Measurements from ENCODE around the gene BUD31.
"Not testable (repeated sequence)": the region's sequence is repeated elsewhere in the genome, so short reads cannot be mapped to it uniquely, and the experiment has no call there.

The BUD31 gene

GRCh38 chr7:99431756-99432540 is 23.2 kb downstream of the BUD31 start:
- H3K9ac ChIP-seq (ENCODE audit: low read depth in 1 of 2, low read length in 2 of 2); H3K4me1 ChIP-seq (ENCODE audit: control insufficient read depth in 1 of 2, insufficient read depth in 2 of 2, low read length in 2 of 2); H3K4me3 ChIP-seq (ENCODE audit: low read depth in 1 of 2, low read length in 2 of 2); H3K9me3 ChIP-seq (ENCODE audit: control insufficient read depth in 1 of 2, low read length in 2 of 2); H3K27me3 ChIP-seq (ENCODE audit: control insufficient read depth in 1 of 2, insufficient read depth in 2 of 2, low read length in 2 of 2); H3K27ac ChIP-seq (ENCODE audit: low read depth, low read length): not testable (repeated sequence)
- peaks cover 14 to 55% of the 10 kb centered on the region in 2 donors for H3K36me3 ChIP-seq (ENCODE audit: control insufficient read depth in 1 of 2, insufficient read depth in 2 of 2, low read length in 2 of 2)

GRCh38 chr7:99433158-99433557 is 24.4 kb downstream of the BUD31 start:
- peaks cover 0 to 7% of the 10 kb centered on the region in 2 donors for H3K4me1 ChIP-seq (ENCODE audit: control insufficient read depth in 1 of 2, insufficient read depth in 2 of 2, low read length in 2 of 2)
- H3K9ac ChIP-seq (ENCODE audit: low read depth in 1 of 2, low read length in 2 of 2): no peak overlapping the region
- no peak overlapping the region for H3K27ac ChIP-seq (ENCODE audit: low read depth, low read length)
- no peaks in the 10 kb centered on the region for H3K9me3 ChIP-seq (ENCODE audit: control insufficient read depth in 1 of 2, low read length in 2 of 2)
- H3K4me3 ChIP-seq (ENCODE audit: low read depth in 1 of 2, low read length in 2 of 2): no peak overlapping the region
- no peaks in the 10 kb centered on the region for H3K27me3 ChIP-seq (ENCODE audit: control insufficient read depth in 1 of 2, insufficient read depth in 2 of 2, low read length in 2 of 2)
- H3K36me3 ChIP-seq (ENCODE audit: control insufficient read depth in 1 of 2, insufficient read depth in 2 of 2, low read length in 2 of 2): peaks cover 14 to 55% of the 10 kb centered on the region in 2 donors

- Histone ChIP-seq H3K4me1 (ENCODE audit: control insufficient read depth in 1 of 2, insufficient read depth in 2 of 2, low read length in 2 of 2) (peaks cover 9 to 19% of the 10 kb centered on the region in 2 donors), H3K27me3 (ENCODE audit: control insufficient read depth in 1 of 2, insufficient read depth in 2 of 2, low read length in 2 of 2) (no peaks in the 10 kb centered on the region), H3K9me3 (ENCODE audit: control insufficient read depth in 1 of 2, low read length in 2 of 2) (no peaks in the 10 kb centered on the region), H3K27ac (ENCODE audit: low read depth, low read length) (peak overlapping the region; percentile 47), H3K9ac (ENCODE audit: low read depth in 1 of 2, low read length in 2 of 2) (peak overlapping the region; percentile 69 to 87), H3K36me3 (ENCODE audit: control insufficient read depth in 1 of 2, insufficient read depth in 2 of 2, low read length in 2 of 2) (peaks cover 2 to 20% of the 10 kb centered on the region in 2 donors), H3K4me3 (ENCODE audit: low read depth in 1 of 2, low read length in 2 of 2) (peak overlapping the region; percentile 76 to 95)
These were observed 29.3 kb downstream of the BUD31 start for GRCh38 chr7:99437946-99438572.

- Histone ChIP-seq H3K9ac (ENCODE audit: low read depth in 1 of 2, low read length in 2 of 2) (peak within 1 kb of the TSS; percentile 69 to 87), H3K27ac (ENCODE audit: low read depth, low read length) (peak within 1 kb of the TSS; percentile 47), H3K4me1 (ENCODE audit: control insufficient read depth in 1 of 2, insufficient read depth in 2 of 2, low read length in 2 of 2) (peaks cover 9 to 19% of the 10 kb centered on the region in 2 donors), H3K36me3 (ENCODE audit: control insufficient read depth in 1 of 2, insufficient read depth in 2 of 2, low read length in 2 of 2) (peaks cover 2 to 12% of the 10 kb centered on the region in 2 donors), H3K27me3 (ENCODE audit: control insufficient read depth in 1 of 2, insufficient read depth in 2 of 2, low read length in 2 of 2) (no peaks in the 10 kb centered on the region), H3K4me3 (ENCODE audit: low read depth in 1 of 2, low read length in 2 of 2) (peak within 1 kb of the TSS; percentile 76 to 95), H3K9me3 (ENCODE audit: control insufficient read depth in 1 of 2, low read length in 2 of 2) (no peaks in the 10 kb centered on the region)
These were observed 30.1 kb downstream of the BUD31 start, which contains the start of the genes CPSF4 and PTCD1 for GRCh38 chr7:99438573-99439480. Gene CPSF4, plus strand, starts transcription at chr7:99438943. Its CDS starts 140 bp downstream, at chr7:99439083. Gene PTCD1, minus strand, starts transcription at chr7:99438798. Its CDS starts 3,556 bp downstream, at chr7:99435242.

- H3K4me1 ChIP-seq (ENCODE audit: control insufficient read depth in 1 of 2, insufficient read depth in 2 of 2, low read length in 2 of 2): peaks cover 9 to 19% of the 10 kb centered on the region in 2 donors
These were observed 31.4 kb downstream of the BUD31 start for GRCh38 chr7:99440195-99440594.

GRCh38 chr7:99446096-99446495 is 37.3 kb downstream of the BUD31 start:
- no peak overlapping the region for H3K4me3 ChIP-seq (ENCODE audit: low read depth in 1 of 2, low read length in 2 of 2)
- no peaks in the 10 kb centered on the region for H3K27me3 ChIP-seq (ENCODE audit: control insufficient read depth in 1 of 2, insufficient read depth in 2 of 2, low read length in 2 of 2)
- peaks cover 25 to 58% of the 10 kb centered on the region in 2 donors for H3K36me3 ChIP-seq (ENCODE audit: control insufficient read depth in 1 of 2, insufficient read depth in 2 of 2, low read length in 2 of 2)
- no peaks in the 10 kb centered on the region for H3K4me1 ChIP-seq (ENCODE audit: control insufficient read depth in 1 of 2, insufficient read depth in 2 of 2, low read length in 2 of 2)
- H3K9me3 ChIP-seq (ENCODE audit: control insufficient read depth in 1 of 2, low read length in 2 of 2): no peaks in the 10 kb centered on the region
- no peak overlapping the region for H3K9ac ChIP-seq (ENCODE audit: low read depth in 1 of 2, low read length in 2 of 2)
- no peak overlapping the region for H3K27ac ChIP-seq (ENCODE audit: low read depth, low read length)

More at GRCh38 chr7:99440195-99440594, 31.4 kb downstream of the BUD31 start:
- peak overlapping the region in 1 of 2 donors; percentile 69 for H3K9ac ChIP-seq (ENCODE audit: low read depth in 1 of 2, low read length in 2 of 2)
- H3K36me3 ChIP-seq (ENCODE audit: control insufficient read depth in 1 of 2, insufficient read depth in 2 of 2, low read length in 2 of 2): peaks cover 2 to 8% of the 10 kb centered on the region in 2 donors
- no peaks in the 10 kb centered on the region for H3K9me3 ChIP-seq (ENCODE audit: control insufficient read depth in 1 of 2, low read length in 2 of 2)
- no peaks in the 10 kb centered on the region for H3K27me3 ChIP-seq (ENCODE audit: control insufficient read depth in 1 of 2, insufficient read depth in 2 of 2, low read length in 2 of 2)
- H3K4me3 ChIP-seq (ENCODE audit: low read depth in 1 of 2, low read length in 2 of 2): peak overlapping the region; percentile 76 to 95
- no peak overlapping the region for H3K27ac ChIP-seq (ENCODE audit: low read depth, low read length)

- Histone ChIP-seq H3K4me3 (ENCODE audit: low read depth in 1 of 2, low read length in 2 of 2) (no peak overlapping the region), H3K36me3 (ENCODE audit: control insufficient read depth in 1 of 2, insufficient read depth in 2 of 2, low read length in 2 of 2) (peaks cover 30 to 74% of the 10 kb centered on the region in 2 donors), H3K9ac (ENCODE audit: low read depth in 1 of 2, low read length in 2 of 2) (no peak overlapping the region), H3K27me3 (ENCODE audit: control insufficient read depth in 1 of 2, insufficient read depth in 2 of 2, low read length in 2 of 2) (no peaks in the 10 kb centered on the region), H3K27ac (ENCODE audit: low read depth, low read length) (no peak overlapping the region), H3K4me1 (ENCODE audit: control insufficient read depth in 1 of 2, insufficient read depth in 2 of 2, low read length in 2 of 2) (no peaks in the 10 kb centered on the region), H3K9me3 (ENCODE audit: control insufficient read depth in 1 of 2, low read length in 2 of 2) (no peaks in the 10 kb centered on the region)
These were observed 39.2 kb downstream of the BUD31 start for GRCh38 chr7:99447943-99448342.

GRCh38 chr7:99448855-99449254 is 40.1 kb downstream of the BUD31 start:
- Histone ChIP-seq H3K36me3 (ENCODE audit: control insufficient read depth in 1 of 2, insufficient read depth in 2 of 2, low read length in 2 of 2) (peaks cover 33 to 83% of the 10 kb centered on the region in 2 donors), H3K4me1 (ENCODE audit: control insufficient read depth in 1 of 2, insufficient read depth in 2 of 2, low read length in 2 of 2) (no peaks in the 10 kb centered on the region), H3K27ac (ENCODE audit: low read depth, low read length) (no peak overlapping the region), H3K27me3 (ENCODE audit: control insufficient read depth in 1 of 2, insufficient read depth in 2 of 2, low read length in 2 of 2) (no peaks in the 10 kb centered on the region), H3K4me3 (ENCODE audit: low read depth in 1 of 2, low read length in 2 of 2) (no peak overlapping the region), H3K9me3 (ENCODE audit: control insufficient read depth in 1 of 2, low read length in 2 of 2) (no peaks in the 10 kb centered on the region), H3K9ac (ENCODE audit: low read depth in 1 of 2, low read length in 2 of 2) (no peak overlapping the region)

- no peaks in the 10 kb centered on the region for H3K9me3 ChIP-seq (ENCODE audit: control insufficient read depth in 1 of 2, low read length in 2 of 2)
- H3K4me1 ChIP-seq (ENCODE audit: control insufficient read depth in 1 of 2, insufficient read depth in 2 of 2, low read length in 2 of 2): no peaks in the 10 kb centered on the region
- no peak overlapping the region for H3K9ac ChIP-seq (ENCODE audit: low read depth in 1 of 2, low read length in 2 of 2)
- no peak overlapping the region for H3K4me3 ChIP-seq (ENCODE audit: low read depth in 1 of 2, low read length in 2 of 2)
- no peak overlapping the region for H3K27ac ChIP-seq (ENCODE audit: low read depth, low read length)
- H3K36me3 ChIP-seq (ENCODE audit: control insufficient read depth in 1 of 2, insufficient read depth in 2 of 2, low read length in 2 of 2): peaks cover 33 to 88% of the 10 kb centered on the region in 2 donors
- H3K27me3 ChIP-seq (ENCODE audit: control insufficient read depth in 1 of 2, insufficient read depth in 2 of 2, low read length in 2 of 2): no peaks in the 10 kb centered on the region
These were observed 40.6 kb downstream of the BUD31 start for GRCh38 chr7:99449326-99449725.

All from duodenal mucosa (tissue), 2 donors.